OCI-LY3 (cell line): ENCODE results near the gene C19orf12.
"Not testable (repeated sequence)": the region's sequence is repeated elsewhere in the genome, so short reads cannot be mapped to it uniquely, and the experiment has no call there.

Experiments used
- CTCF ChIP-seq: fragments of 200-600, 300-600 bp; sonication (generic); IDR thresholded peaks from 2 replicates; pipeline ENCODE4 v1.5.1; 2014; ENCODE audit warnings: antibody characterized with exemption, low read length, low read depth
- EZH2phosphoT487 ChIP-seq: fragments of 200-600 bp; shearing (Covaris generic); IDR thresholded peaks from 2 replicates; pipeline ENCODE4 v1.6.1; 2018; ENCODE audit warnings: antibody characterized with exemption, mixed run types, low read depth

- not testable (repeated sequence) for TF ChIP-seq CTCF, EZH2phosphoT487
These were observed 5.6 kb downstream of the C19orf12 start for GRCh38 chr19:29709440-29709798.
